KMS-11 (cell line): ENCODE results near the gene IQSEC1.
"Not testable (repeated sequence)": the region's sequence is repeated elsewhere in the genome, so short reads cannot be mapped to it uniquely, and the experiment has no call there.

Experiments used
- H2AFZ ChIP-seq: fragments of 200-600 bp; sonication (generic); 2 replicates; pipeline ENCODE4 v1.6.1; 2016; ENCODE audit warnings: antibody characterized with exemption, mixed run types, low read depth
- H3K27ac ChIP-seq: fragments of 200-600 bp; sonication (generic); 2 replicates; pipeline ENCODE4 v1.6.1; 2016; ENCODE audit warnings: mild to moderate bottlenecking, mixed run types
- H3K27me3 ChIP-seq: fragments of 200-600 bp; sonication (generic); 2 replicates; pipeline ENCODE4 v1.6.1; 2017; ENCODE audit warnings: mild to moderate bottlenecking, low read depth, mixed run types, moderate library complexity; ENCODE audit not compliant: insufficient read depth
- H3K36me3 ChIP-seq: fragments of 200-600 bp; sonication (generic); 2 replicates; pipeline ENCODE4 v1.6.1; 2017; ENCODE audit warnings: mild to moderate bottlenecking, mixed run types; ENCODE audit not compliant: insufficient read depth
- H3K4me1 ChIP-seq: fragments of 200-600 bp; sonication (generic); 2 replicates; pipeline ENCODE4 v1.6.1; 2016; ENCODE audit warnings: mild to moderate bottlenecking, low read depth, mixed run types; ENCODE audit not compliant: poor library complexity, severe bottlenecking
- H3K4me2 ChIP-seq: fragments of 200-600 bp; sonication (generic); 2 replicates; pipeline ENCODE4 v1.7.0; 2016; ENCODE audit warnings: mild to moderate bottlenecking, mixed run types
- H3K4me3 ChIP-seq: fragments of 200-600 bp; sonication (generic); IDR thresholded peaks from 2 replicates; pipeline ENCODE4 v1.6.1; 2017; ENCODE audit warnings: low read depth, low read length, mixed read lengths; ENCODE audit not compliant: insufficient read depth
- H3K79me2 ChIP-seq: fragments of 200-600 bp; sonication (generic); 2 replicates; pipeline ENCODE4 v1.6.1; 2016; ENCODE audit warnings: low read depth, mixed run types; ENCODE audit not compliant: insufficient read depth
- H3K9ac ChIP-seq: fragments of 200-600 bp; sonication (generic); 2 replicates; pipeline ENCODE4 v1.6.1; 2016; ENCODE audit warnings: mild to moderate bottlenecking, mixed run types
- H4K20me1 ChIP-seq: fragments of 200-600 bp; sonication (generic); 2 replicates; pipeline ENCODE4 v1.6.1; 2016; ENCODE audit warnings: mild to moderate bottlenecking, mixed run types; ENCODE audit not compliant: insufficient read depth
- CTCF ChIP-seq: fragments of 200-600 bp; sonication (generic); conservative IDR thresholded peaks from 2 replicates; pipeline ENCODE4 v1.6.1; 2017; ENCODE audit warnings: low read depth, mild to moderate bottlenecking, antibody characterized with exemption, low read length, moderate library complexity, mixed read lengths

IQSEC1 gene

DNA sequence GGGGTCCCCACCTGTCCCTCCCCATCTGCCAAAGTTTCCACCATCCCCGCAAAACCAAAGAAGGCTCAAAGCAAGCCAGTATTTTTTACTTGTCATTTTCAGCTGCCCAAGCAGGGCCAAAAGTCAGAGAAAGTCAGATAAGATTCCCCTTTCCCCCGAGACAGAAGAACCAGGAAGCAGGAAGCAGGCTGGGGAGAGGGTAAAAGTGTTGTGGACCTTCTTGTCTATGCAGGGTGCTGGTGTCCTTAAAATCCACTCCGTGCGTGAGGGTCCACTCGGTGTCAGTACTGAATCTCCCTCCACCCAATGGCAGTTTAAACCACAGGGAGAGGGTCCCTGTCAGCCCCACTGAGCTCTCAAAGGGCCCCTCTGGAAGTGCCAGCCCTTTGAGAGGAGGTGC, 211.6 kb downstream of the IQSEC1 start:
- TF ChIP-seq CTCF = no peak
- Histone ChIP-seq H3K36me3 (no peaks in the 10 kb centered on the region), H3K4me1 (no peaks in the 10 kb centered on the region)

GRCh38 chr3:12859840-12860239, 213.4 kb downstream of the IQSEC1 start:
- Histone ChIP-seq H3K9ac (no peak overlapping the region), H4K20me1 (no peaks in the 10 kb centered on the region), H3K4me1 (no peaks in the 10 kb centered on the region), H3K79me2 (no peaks in the 10 kb centered on the region), H3K27me3 (no peaks in the 10 kb centered on the region), H3K27ac (no peak overlapping the region), H3K4me3 (no peak overlapping the region), H3K36me3 (no peaks in the 10 kb centered on the region), H2AFZ (no peak overlapping the region), H3K4me2 (no peak overlapping the region)
- TF ChIP-seq CTCF = no peak

More for the DNA sequence above, 211.6 kb downstream of the IQSEC1 start:
- Histone ChIP-seq H3K27me3 (no peaks in the 10 kb centered on the region), H3K4me2 (no peak overlapping the region), H3K79me2 (no peaks in the 10 kb centered on the region), H3K4me3 (no peak overlapping the region), H4K20me1 (no peaks in the 10 kb centered on the region), H3K27ac (no peak overlapping the region), H3K9ac (no peak overlapping the region), H2AFZ (no peak overlapping the region)

DNA sequence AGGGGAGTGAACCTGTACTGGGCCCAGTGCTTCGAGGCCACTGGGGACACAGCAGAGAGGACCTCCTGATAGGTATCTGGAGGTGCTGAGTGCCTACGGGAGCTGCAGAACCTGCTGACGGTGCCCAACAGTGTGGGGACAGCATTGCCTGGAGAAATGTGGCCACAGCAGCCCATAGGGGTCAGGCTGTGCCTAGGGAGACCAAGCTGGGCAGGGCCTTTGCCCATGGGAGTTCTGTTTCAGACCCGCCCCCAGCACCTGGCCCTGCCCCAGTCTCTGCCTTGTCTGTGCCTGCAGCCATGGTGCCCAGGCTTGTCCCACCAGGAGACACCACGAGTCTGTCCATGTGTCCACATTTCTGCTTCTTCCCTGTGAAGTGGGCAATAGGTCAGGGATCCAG, 216.6 kb downstream of the IQSEC1 start:
- TF ChIP-seq CTCF = no peak
- Histone ChIP-seq H3K27me3 (no peaks in the 10 kb centered on the region), H3K79me2 (no peaks in the 10 kb centered on the region)

DNA sequence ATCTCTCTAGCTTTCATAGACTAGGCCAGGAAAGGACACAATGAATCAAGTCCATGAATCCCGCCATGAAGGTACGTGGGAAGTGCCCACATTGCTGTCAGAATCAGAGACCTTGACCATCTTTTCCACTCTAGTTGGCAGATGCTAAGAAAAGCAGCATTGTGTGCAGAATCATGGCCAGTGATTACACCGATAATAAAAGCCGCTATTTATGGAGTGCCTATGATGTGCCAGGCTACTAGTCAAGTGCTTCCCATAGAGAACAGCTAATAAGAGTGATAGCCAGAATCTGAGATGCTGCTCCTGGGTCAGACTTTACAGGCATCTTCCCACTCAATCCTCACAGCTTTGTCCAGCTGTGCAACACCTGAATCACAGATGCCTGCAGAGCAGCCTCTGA, 218.7 kb downstream of the IQSEC1 start:
- H3K79me2 ChIP-seq = no peaks in the 10 kb centered on the region
- no peak for TF ChIP-seq CTCF
- no peaks in the 10 kb centered on the region for H3K4me1 ChIP-seq
- no peak overlapping the region for H2AFZ ChIP-seq
- H4K20me1 ChIP-seq = no peaks in the 10 kb centered on the region
- no peak overlapping the region for H3K27ac ChIP-seq
- H3K9ac ChIP-seq = no peak overlapping the region
- H3K4me3 ChIP-seq = no peak overlapping the region
- H3K27me3 ChIP-seq = no peaks in the 10 kb centered on the region
- no peaks in the 10 kb centered on the region for H3K36me3 ChIP-seq
- H3K4me2 ChIP-seq = no peak overlapping the region

More for the DNA sequence above, 216.6 kb downstream of the IQSEC1 start:
- H3K4me2 ChIP-seq = no peak overlapping the region
- H3K36me3 ChIP-seq = no peaks in the 10 kb centered on the region
- no peak overlapping the region for H3K27ac ChIP-seq
- H3K4me3 ChIP-seq = no peak overlapping the region
- H2AFZ ChIP-seq = no peak overlapping the region
- H3K4me1 ChIP-seq = no peaks in the 10 kb centered on the region
- H3K9ac ChIP-seq = no peak overlapping the region
- no peaks in the 10 kb centered on the region for H4K20me1 ChIP-seq

DNA sequence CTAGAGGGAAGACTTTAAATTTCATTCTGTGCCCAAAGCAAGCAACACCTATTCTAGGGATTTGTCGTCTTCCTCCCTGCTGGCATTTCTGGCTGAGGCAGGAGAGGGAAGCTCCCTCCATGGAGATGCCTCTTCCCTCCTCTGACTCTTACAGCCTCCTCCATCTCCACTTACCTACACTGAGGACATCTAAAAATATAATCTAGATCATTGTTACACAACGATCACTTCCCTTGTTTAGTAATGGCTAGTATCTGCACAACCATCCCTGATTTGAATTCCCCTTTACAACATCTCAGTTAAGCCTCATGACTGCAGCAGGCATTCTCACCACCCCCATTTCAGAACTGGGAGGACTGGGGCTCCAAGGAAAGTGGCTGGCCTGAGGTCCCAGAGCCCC, 219.4 kb downstream of the IQSEC1 start:
- H2AFZ ChIP-seq, H3K4me1 ChIP-seq, H3K9ac ChIP-seq, H3K4me2 ChIP-seq, H3K4me3 ChIP-seq, H3K27me3 ChIP-seq, H3K36me3 ChIP-seq, H4K20me1 ChIP-seq, H3K79me2 ChIP-seq, H3K27ac ChIP-seq: not testable (repeated sequence)
